ENCODE measurements around the gene HLA-DPA1. TPM values are rescaled to one million over a fixed set of nuclear protein-coding genes. Genes with fewer than 3 reads are reported as not detected.

Gene HLA-DPA1
- total RNA-seq, 1 experiment from 2014 or later = not detected

DNA sequence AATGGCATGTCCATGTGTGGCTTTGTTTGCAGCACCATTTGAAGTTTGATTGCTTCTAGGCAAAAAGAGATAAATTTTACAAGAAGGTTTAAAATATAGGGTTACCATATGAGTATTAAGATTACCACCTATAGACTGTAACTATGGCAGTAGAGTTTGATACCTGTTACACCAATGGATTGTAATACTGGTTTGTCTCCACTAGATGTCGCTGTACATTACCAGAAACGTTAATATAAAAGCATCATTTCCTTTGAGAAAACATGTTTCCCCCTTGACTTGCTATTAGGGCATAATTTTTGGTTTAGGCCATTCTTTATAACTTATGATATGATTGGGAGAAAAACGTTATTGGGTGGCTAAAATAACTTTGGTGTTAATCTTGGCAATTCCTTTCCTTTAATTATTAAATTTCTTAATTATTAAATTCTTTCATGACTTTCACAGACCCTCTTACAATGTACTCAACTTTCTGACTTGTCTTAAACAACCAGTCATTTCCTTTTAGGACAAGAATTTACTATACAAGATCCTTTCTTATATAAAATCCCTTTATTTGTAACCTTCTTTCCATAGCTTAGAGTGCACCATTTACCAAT, 45.2 kb upstream of the HLA-DPA1 start:
- Mint-ChIP-seq H3K27me3 (ENCODE audit: insufficient read depth, unreplicated experiment) (peaks cover 84% of the 10 kb centered on the region), H3K27ac (ENCODE audit: low read depth, unreplicated experiment) (no peak overlapping the region), H3K4me3 (ENCODE audit: unreplicated experiment) (no peak overlapping the region), H3K9me3 (ENCODE audit: unreplicated experiment) (peaks cover 2% of the 10 kb centered on the region), H3K4me1 (ENCODE audit: insufficient read depth, unreplicated experiment) (no peaks in the 10 kb centered on the region), H3K36me3 (ENCODE audit: insufficient read depth, unreplicated experiment) (no peaks in the 10 kb centered on the region)
- ChIA-PET CTCF (interaction anchor here (0.7 to 5.7 kb wide), 10 partner anchors 9 to 228 kb away, joined by 3 to 63 read pairs (median 4); no protein-coding TSS in a partner anchor), POLR2A (no interaction called here)
- intact Hi-C loops (cut with micrococcal nuclease) = loop anchor here (1.0 to 2.0 kb wide), 3 partner anchors 30 to 130 kb away; no protein-coding TSS in a partner anchor
- peak; percentile 62 for DNase-seq (ENCODE audit: unreplicated experiment)
- TF ChIP-seq, protein P1, sequence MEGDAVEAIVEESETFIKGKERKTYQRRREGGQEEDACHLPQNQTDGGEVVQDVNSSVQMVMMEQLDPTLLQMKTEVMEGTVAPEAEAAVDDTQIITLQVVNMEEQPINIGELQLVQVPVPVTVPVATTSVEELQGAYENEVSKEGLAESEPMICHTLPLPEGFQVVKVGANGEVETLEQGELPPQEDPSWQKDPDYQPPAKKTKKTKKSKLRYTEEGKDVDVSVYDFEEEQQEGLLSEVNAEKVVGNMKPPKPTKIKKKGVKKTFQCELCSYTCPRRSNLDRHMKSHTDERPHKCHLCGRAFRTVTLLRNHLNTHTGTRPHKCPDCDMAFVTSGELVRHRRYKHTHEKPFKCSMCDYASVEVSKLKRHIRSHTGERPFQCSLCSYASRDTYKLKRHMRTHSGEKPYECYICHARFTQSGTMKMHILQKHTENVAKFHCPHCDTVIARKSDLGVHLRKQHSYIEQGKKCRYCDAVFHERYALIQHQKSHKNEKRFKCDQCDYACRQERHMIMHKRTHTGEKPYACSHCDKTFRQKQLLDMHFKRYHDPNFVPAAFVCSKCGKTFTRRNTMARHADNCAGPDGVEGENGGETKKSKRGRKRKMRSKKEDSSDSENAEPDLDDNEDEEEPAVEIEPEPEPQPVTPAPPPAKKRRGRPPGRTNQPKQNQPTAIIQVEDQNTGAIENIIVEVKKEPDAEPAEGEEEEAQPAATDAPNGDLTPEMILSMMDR (IDR thresholded peaks at IDR 0.05; ENCODE audit: unreplicated experiment) = peak; percentile 53
- no TSS peak for BruUV-seq (replicated peaks)

- Mint-ChIP-seq H3K27me3 (ENCODE audit: insufficient read depth, unreplicated experiment) (peaks cover 88% of the 10 kb centered on the region), H3K4me1 (ENCODE audit: insufficient read depth, unreplicated experiment) (no peaks in the 10 kb centered on the region), H3K9me3 (ENCODE audit: unreplicated experiment) (no peaks in the 10 kb centered on the region), H3K27ac (ENCODE audit: low read depth, unreplicated experiment) (no peak overlapping the region), H3K36me3 (ENCODE audit: insufficient read depth, unreplicated experiment) (no peaks in the 10 kb centered on the region), H3K4me3 (ENCODE audit: unreplicated experiment) (no peak overlapping the region)
- DNase-seq (ENCODE audit: unreplicated experiment) = no peak
- no TSS peak for BruUV-seq (replicated peaks)
- intact Hi-C loops (cut with micrococcal nuclease) = loop anchor here (1.0 to 2.0 kb wide), 3 partner anchors 30 to 131 kb away; no protein-coding TSS in a partner anchor
- TF ChIP-seq, protein P1 (IDR thresholded peaks at IDR 0.05; ENCODE audit: unreplicated experiment) = no peak
- CTCF ChIA-PET = interaction anchor here (0.6 to 5.7 kb wide), 8 partner anchors 14 to 278 kb away, joined by 3 to 63 read pairs (median 5); no protein-coding TSS in a partner anchor
- POLR2A ChIA-PET = no interaction called here
These were observed 44.4 kb upstream of the HLA-DPA1 start for GRCh38 chr6:33117811-33118277.

DNA sequence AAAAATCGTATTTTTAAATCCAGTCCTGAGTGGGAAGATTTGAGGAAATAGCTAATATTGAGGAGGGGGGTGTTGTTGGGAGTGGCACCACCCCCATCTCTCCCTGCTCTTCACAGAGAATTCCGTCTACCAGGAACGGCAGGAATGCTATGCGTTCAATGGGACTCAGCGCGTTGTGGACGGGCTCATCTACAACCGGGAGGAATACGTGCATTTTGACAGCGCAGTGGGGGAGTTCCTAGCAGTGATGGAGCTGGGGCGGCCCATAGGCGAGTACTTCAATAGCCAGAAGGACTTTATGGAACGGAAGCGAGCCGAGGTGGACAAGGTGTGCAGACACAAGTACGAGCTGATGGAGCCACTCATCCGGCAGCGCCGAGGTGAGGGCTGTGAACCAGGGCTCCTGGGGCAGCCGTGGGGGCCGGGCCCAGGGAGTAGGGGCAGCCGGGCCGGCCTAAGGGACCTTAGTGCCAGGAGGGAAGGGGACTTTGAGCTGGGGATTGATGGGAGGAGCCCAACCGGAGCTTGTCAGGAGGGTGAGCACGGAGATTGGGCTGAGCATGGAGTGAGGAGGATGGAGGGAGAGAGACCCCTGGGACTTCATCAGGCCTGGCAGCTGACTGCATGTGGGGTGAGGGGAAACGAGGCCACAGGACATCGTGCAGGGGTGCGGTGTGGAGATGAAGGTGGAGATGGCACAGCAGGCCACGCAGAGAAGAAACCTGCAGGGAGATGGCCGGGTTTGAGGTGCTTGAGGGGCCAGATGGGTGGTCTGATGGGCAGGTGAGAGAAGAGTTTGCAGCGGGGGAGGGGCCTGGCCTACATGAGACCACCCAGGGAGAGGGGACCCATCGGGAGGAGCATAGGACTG, 43.6 kb upstream of the HLA-DPA1 start:
- intact Hi-C loops (cut with micrococcal nuclease) = no loop called here
- H3K27me3 Mint-ChIP-seq (ENCODE audit: insufficient read depth, unreplicated experiment) = peaks cover 92% of the 10 kb centered on the region
- no peak for DNase-seq (ENCODE audit: unreplicated experiment)
- no peaks in the 10 kb centered on the region for H3K9me3 Mint-ChIP-seq (ENCODE audit: unreplicated experiment)
- H3K36me3 Mint-ChIP-seq (ENCODE audit: insufficient read depth, unreplicated experiment) = no peaks in the 10 kb centered on the region
- no peak overlapping the region for H3K27ac Mint-ChIP-seq (ENCODE audit: low read depth, unreplicated experiment)
- POLR2A ChIA-PET = interaction anchor here (0.7 to 0.9 kb wide), 2 partner anchors 73 to 131 kb away, joined by 3 read pairs; no protein-coding TSS in a partner anchor
- no TSS peak for BruUV-seq (replicated peaks)
- no peaks in the 10 kb centered on the region for H3K4me1 Mint-ChIP-seq (ENCODE audit: insufficient read depth, unreplicated experiment)
- TF ChIP-seq, protein P1 (IDR thresholded peaks at IDR 0.05; ENCODE audit: unreplicated experiment) = no peak
- CTCF ChIA-PET = interaction anchor here (0.6 to 5.7 kb wide), 11 partner anchors 15 to 282 kb away, joined by 3 to 63 read pairs (median 4); partner anchors contain the start of genes HLA-DMA and HLA-DMB
- no peak overlapping the region for H3K4me3 Mint-ChIP-seq (ENCODE audit: unreplicated experiment)

DNA sequence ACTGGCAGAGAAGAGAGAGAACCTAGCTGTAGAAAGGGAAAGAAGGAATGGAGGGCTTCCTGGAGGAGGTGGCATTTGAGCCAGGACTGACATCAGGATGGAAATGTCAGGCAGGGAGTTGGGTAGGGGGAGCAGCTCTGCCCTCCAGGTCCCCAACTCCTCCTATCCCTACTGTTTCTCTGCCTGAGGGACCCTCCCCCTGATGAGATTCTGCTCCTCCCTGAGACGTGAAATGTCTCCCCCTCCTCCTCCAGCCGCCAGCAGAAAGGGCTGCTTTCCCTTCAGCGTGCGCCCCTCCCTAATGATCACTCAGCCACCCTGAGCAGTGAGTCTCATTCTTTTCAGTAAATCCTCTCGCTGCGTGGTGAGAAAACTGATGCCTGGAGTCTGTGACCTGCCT, 43.0 kb upstream of the HLA-DPA1 start:
- Mint-ChIP-seq H3K27ac (ENCODE audit: low read depth, unreplicated experiment) (no peak overlapping the region), H3K4me3 (ENCODE audit: unreplicated experiment) (no peak overlapping the region), H3K4me1 (ENCODE audit: insufficient read depth, unreplicated experiment) (no peaks in the 10 kb centered on the region), H3K27me3 (ENCODE audit: insufficient read depth, unreplicated experiment) (peaks cover 96% of the 10 kb centered on the region), H3K9me3 (ENCODE audit: unreplicated experiment) (no peaks in the 10 kb centered on the region), H3K36me3 (ENCODE audit: insufficient read depth, unreplicated experiment) (no peaks in the 10 kb centered on the region)
- ChIA-PET POLR2A (no interaction called here), CTCF (interaction anchor here (0.6 to 5.7 kb wide), 6 partner anchors 20 to 163 kb away, joined by 3 to 63 read pairs (median 4); partner anchors contain the start of gene HLA-DMA)
- no TSS peak for BruUV-seq (replicated peaks)
- no peak for DNase-seq (ENCODE audit: unreplicated experiment)
- intact Hi-C loops (cut with micrococcal nuclease) = no loop called here
- TF ChIP-seq, protein P1 (IDR thresholded peaks at IDR 0.05; ENCODE audit: unreplicated experiment) = no peak
